MCF 10A (cell line): ENCODE measurements around the gene CLDN18. TPM values are rescaled to one million over a fixed set of nuclear protein-coding genes. Genes with fewer than 3 reads are reported as not detected.

ENCODE experiments used
- BruUV-seq: library from RNA; stranded (reverse); fragments of 400-500 nt; replicated peaks from 2 replicates; lab custom pipeline; 2021; lab: Mats Ljungman, UMichigan
- CTCF ChIA-PET: fragments of 300-600 bp; sonication (Branson Sonifier 250); formaldehyde crosslinking; extraction: SDS; loops from one replicate; lab custom pipeline; 2021; ENCODE audit warnings: antibody characterized with exemption, inconsistent platforms; lab: Yijun Ruan, JAX
- POLR2A ChIA-PET: fragments of 300-600, 350-650 bp; sonication (Branson Sonifier 250); formaldehyde crosslinking; extraction: SDS; loops from one replicate; lab custom pipeline; 2020; ENCODE audit warnings: antibody characterized with exemption, inconsistent platforms; lab: Yijun Ruan, JAX
- DNase-seq: peaks from one replicate; pipeline ENCODE4 v3.0.0-alpha.2; 2018; ENCODE audit not compliant: unreplicated experiment
- H3K27ac Mint-ChIP-seq: one replicate; pipeline ENCODE4 v1.8.0; 2022; ENCODE audit warnings: mild to moderate bottlenecking, low read depth, mixed read lengths; ENCODE audit not compliant: unreplicated experiment
- H3K27me3 Mint-ChIP-seq: one replicate; pipeline ENCODE4 v1.8.0; 2022; ENCODE audit warnings: mixed read lengths; ENCODE audit not compliant: insufficient read depth, unreplicated experiment
- H3K36me3 Mint-ChIP-seq: one replicate; pipeline ENCODE4 v1.8.0; 2022; ENCODE audit warnings: mild to moderate bottlenecking, moderate library complexity, mixed read lengths; ENCODE audit not compliant: insufficient read depth, unreplicated experiment
- H3K4me1 Mint-ChIP-seq: one replicate; pipeline ENCODE4 v1.8.0; 2022; ENCODE audit warnings: mixed read lengths; ENCODE audit not compliant: insufficient read depth, unreplicated experiment
- H3K4me3 Mint-ChIP-seq: one replicate; pipeline ENCODE4 v1.8.0; 2022; ENCODE audit warnings: mild to moderate bottlenecking, moderate library complexity, mixed read lengths; ENCODE audit not compliant: unreplicated experiment
- H3K9me3 Mint-ChIP-seq: one replicate; pipeline ENCODE4 v1.8.0; 2022; ENCODE audit warnings: mixed read lengths; ENCODE audit not compliant: unreplicated experiment
- CTCF ChIP-seq: fragments of 200-600 bp; IDR thresholded peaks from one replicate; pipeline ENCODE4 v1.8.0; 2022; ENCODE audit warnings: antibody characterized with exemption, mild to moderate bottlenecking; ENCODE audit not compliant: unreplicated experiment
- intact Hi-C: fragments of 100-400 bp; cut with micrococcal nuclease; formaldehyde crosslinking; loops from 2 replicates; pipeline ENCODE4 v1.14.1; 2022
- total RNA-seq: library from RNA; stranded (reverse); gene quantifications from 2 replicates; pipeline ENCODE4 v1.2.3, GENCODE V29; 2022

Gene CLDN18
- total RNA-seq, 1 experiment from 2014 or later = not detected

- H3K4me3 Mint-ChIP-seq = no peak overlapping the region
- peak; percentile 88 for TF ChIP-seq CTCF
- H3K27ac Mint-ChIP-seq = no peak overlapping the region
- POLR2A ChIA-PET = no interaction called here
- peak; percentile 80 for DNase-seq
- H3K36me3 Mint-ChIP-seq = no peaks in the 10 kb centered on the region
- BruUV-seq = no TSS peak
- H3K4me1 Mint-ChIP-seq = no peaks in the 10 kb centered on the region
- H3K27me3 Mint-ChIP-seq = no peaks in the 10 kb centered on the region
- CTCF ChIA-PET = interaction anchor here (0.6 to 3.1 kb wide), 39 partner anchors 10 to 1903 kb away, joined by 3 to 46 read pairs (median 4); no protein-coding TSS in a partner anchor
- intact Hi-C loops = loop anchor here (1.0 kb wide), 3 partner anchors 81 to 866 kb away; no protein-coding TSS in a partner anchor
- H3K9me3 Mint-ChIP-seq = no peaks in the 10 kb centered on the region
These were observed 38.8 kb upstream of the CLDN18 start for GRCh38 chr3:137970914-137971831.

- no peaks in the 10 kb centered on the region for H3K36me3 Mint-ChIP-seq
- no peaks in the 10 kb centered on the region for H3K27me3 Mint-ChIP-seq
- no TSS peak for BruUV-seq
- POLR2A ChIA-PET = no interaction called here
- no peaks in the 10 kb centered on the region for H3K9me3 Mint-ChIP-seq
- no peak overlapping the region for H3K4me3 Mint-ChIP-seq
- no peak overlapping the region for H3K27ac Mint-ChIP-seq
- intact Hi-C loops = no loop called here
- DNase-seq = no peak
- no peaks in the 10 kb centered on the region for H3K4me1 Mint-ChIP-seq
- TF ChIP-seq CTCF = no peak
- CTCF ChIA-PET = interaction anchor here (0.6 to 3.1 kb wide), 11 partner anchors 13 to 942 kb away, joined by 3 to 46 read pairs (median 8); no protein-coding TSS in a partner anchor
These were observed 37.6 kb upstream of the CLDN18 start for GRCh38 chr3:137972396-137972795.

- CTCF ChIA-PET = no interaction called here
- no peaks in the 10 kb centered on the region for H3K36me3 Mint-ChIP-seq
- TF ChIP-seq CTCF = no peak
- H3K27ac Mint-ChIP-seq = no peak overlapping the region
- H3K4me3 Mint-ChIP-seq = no peak overlapping the region
- H3K27me3 Mint-ChIP-seq = peaks cover 28% of the 10 kb centered on the region
- intact Hi-C loops = no loop called here
- no TSS peak for BruUV-seq
- no peaks in the 10 kb centered on the region for H3K9me3 Mint-ChIP-seq
- DNase-seq = no peak
- POLR2A ChIA-PET = no interaction called here
- H3K4me1 Mint-ChIP-seq = no peaks in the 10 kb centered on the region
These were observed 31.6 kb upstream of the CLDN18 start for GRCh38 chr3:137978328-137978727.

- Mint-ChIP-seq H3K9me3 (no peaks in the 10 kb centered on the region), H3K4me1 (no peaks in the 10 kb centered on the region), H3K36me3 (no peaks in the 10 kb centered on the region), H3K27ac (no peak overlapping the region), H3K4me3 (no peak overlapping the region), H3K27me3 (peaks cover 10% of the 10 kb centered on the region)
- intact Hi-C loops = no loop called here
- ChIA-PET POLR2A (no interaction called here), CTCF (interaction anchor here (1.3 kb wide), 1 partner anchor 65 kb away, joined by 6 read pairs; no protein-coding TSS in a partner anchor)
- no TSS peak for BruUV-seq
- TF ChIP-seq CTCF = no peak
- no peak for DNase-seq
These were observed 22.2 kb upstream of the CLDN18 start for GRCh38 chr3:137987723-137988122.
